Bone marrow (tissue), 2 donors: ENCODE measurements around the gene PDZD2.

Experiments used
- DNase-seq, 2 donors: peaks; one replicate each; lab custom pipeline; 2025; lab: John Stamatoyannopoulos, UW

The PDZD2 gene

DNA sequence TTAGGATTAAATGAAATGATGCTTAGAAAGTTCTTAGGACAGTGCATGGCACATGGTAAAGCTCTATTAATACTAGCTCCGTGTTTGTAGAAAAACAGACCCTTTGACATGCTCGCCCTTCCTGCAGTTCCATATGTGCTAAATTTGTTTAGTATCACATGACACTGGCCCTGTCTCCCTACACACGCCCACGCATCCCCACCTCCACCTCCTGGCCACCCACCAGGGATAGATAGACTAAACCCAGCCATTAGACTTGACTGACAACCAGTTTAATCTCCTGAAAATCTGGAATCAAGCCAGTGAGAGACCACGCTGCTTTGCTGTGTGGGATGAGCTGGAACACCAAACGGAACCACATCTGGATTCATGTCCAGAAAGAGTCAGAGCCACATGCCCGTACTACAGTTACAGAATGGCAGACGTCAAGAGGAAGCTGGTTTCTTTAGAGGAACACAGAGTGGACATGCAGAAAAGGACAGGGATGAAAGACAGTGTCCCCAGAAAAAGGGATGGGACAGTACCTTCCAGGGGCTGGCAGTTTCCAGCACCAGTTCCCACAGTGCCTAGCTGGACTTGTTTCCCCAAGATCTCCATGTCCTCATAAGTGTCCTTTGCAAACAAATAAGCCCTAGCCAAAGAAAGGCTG lies 186.1 kb downstream of the PDZD2 start:
- no peak for DNase-seq

GRCh38 chr5:31825518-31826068 lies 186.7 kb downstream of the PDZD2 start:
- DNase-seq: no peak

- no peak for DNase-seq
Measured at GRCh38 chr5:31827867-31828266, 188.9 kb downstream of the PDZD2 start.

GRCh38 chr5:31832966-31833365 lies 194.0 kb downstream of the PDZD2 start:
- no peak for DNase-seq

GRCh38 chr5:31833710-31834109 lies 194.8 kb downstream of the PDZD2 start:
- no peak for DNase-seq

GRCh38 chr5:31844622-31845345 lies 205.9 kb downstream of the PDZD2 start:
- no peak for DNase-seq

- DNase-seq: no peak
Measured at GRCh38 chr5:31845361-31845760, 206.4 kb downstream of the PDZD2 start.

DNA sequence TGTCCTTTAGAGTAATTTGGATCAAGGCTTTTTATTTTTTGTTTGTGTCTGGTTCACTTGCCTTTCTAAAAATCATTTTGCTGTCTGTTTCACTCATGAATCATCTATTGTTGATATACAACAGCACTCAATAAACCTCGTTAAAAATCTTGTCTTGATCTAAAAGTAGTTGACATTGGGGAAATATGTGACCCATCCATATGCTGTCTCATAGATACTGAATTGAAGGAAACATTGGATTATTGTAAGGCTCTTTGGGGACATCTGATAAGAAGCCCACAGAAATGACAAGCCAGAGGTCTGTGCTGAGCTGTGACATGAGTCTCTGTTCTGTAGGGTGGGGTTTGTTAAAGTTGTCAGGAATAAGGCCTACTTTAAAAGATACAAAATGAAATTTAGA lies 208.0 kb downstream of the PDZD2 start:
- no peak for DNase-seq

- DNase-seq: no peak
Measured at GRCh38 chr5:31847354-31847753, 208.4 kb downstream of the PDZD2 start.

- DNase-seq: no peak
Measured at GRCh38 chr5:31850981-31851689, 212.2 kb downstream of the PDZD2 start.

DNA sequence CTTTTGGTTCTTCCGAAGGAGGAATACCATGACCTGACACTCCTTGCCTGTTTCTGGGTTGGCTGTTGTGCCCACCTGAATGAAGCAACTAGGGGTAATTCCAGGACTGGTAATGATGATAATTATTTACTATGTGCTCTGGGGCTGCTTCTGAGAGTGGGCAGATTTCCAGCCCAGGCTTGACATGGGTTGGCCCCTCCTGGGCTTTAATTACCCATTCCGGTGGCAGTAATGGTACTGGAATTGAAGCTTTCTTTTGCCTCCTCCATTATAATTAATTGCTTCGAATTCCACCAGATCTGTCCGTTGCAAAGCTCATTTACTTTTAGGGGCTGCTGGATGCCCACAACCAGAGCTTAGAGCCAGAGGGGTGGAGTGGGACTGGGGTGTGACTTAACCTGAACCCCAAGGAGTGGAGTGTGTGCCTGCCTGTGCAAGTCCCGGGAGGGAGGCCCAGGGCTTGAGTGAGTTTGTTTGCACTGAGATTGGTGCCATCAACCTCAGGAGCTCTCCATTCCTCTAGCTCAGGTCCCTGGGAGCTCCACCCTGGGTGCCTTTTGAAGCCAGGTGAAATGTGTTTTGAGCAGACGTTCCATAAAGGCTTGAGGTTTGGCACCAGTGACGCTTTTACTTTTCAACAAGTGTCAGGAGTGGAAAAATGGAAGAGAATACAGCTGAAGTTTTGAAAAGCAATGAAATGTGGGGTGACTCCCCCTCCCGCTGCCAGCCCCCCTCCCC lies 214.6 kb downstream of the PDZD2 start:
- DNase-seq: no peak

DNA sequence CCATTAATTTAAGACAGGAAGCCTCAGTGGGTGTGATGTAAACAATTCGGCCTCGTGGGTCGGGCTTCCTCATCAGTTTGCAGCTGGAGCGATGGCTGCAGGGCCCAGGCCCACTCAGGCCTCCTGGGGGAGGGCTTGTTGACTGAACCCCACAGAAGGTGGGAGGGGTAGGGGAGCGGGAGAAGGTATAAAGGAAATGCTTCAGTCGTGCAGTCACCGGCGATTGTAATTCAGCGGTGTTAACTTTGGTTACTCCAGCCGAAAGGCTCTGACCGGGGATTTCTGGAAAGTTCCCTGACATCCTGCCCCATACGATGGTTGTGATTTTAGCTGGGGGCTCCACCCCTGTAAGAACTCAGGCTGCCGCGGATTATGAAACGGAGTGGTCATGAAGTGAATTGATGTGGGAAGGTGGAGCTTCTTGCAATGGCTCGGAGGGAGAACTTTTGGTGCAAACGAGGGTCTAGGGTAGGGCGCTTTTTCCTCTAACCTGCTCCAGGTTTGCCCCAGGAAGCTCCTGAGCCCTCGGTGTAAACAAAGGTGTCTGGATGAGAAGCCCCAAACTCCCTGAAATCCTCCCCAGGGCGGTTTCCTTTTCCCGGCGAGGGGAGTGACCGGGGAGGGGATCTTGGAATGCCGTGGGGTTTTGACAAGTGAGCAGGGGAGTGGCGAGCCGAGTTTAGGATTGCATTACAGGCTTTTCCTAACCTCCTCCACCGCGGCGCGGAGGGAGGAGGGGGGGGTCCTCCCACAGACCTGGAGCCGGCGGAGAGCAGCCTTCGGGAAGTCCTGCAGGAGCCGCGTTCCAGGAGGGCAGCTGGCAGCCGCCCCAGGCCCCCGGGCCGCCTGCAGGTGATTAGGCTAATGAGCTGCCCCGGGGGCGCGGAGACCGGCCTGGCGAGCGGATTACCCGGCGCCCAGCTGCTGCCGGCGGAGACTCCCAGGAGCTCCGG lies 215.5 kb downstream of the PDZD2 start:
- DNase-seq: no peak

- DNase-seq: no peak
Measured at GRCh38 chr5:31855134-31856040, 216.5 kb downstream of the PDZD2 start.

DNA sequence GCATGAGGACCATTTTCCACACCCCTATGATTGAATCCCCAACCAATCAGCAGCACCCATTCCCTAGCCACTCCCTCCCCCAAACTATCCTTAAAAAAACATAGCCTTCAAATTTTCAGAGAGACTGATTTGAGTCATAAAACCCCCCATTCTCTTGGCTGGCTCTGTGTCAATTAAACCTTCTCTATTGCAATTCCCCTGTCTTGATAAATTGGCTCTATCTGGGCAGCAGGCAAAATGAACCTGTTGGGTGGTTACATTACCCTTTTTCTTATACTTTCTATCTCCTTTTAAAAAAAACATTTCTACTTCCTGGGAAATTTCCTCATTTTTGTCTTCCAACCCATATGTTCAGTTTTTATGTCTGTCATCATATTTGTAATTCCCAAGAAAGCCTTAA lies 220.2 kb downstream of the PDZD2 start:
- DNase-seq: no peak

- DNase-seq: no peak
Measured at GRCh38 chr5:31860278-31860677, 221.3 kb downstream of the PDZD2 start.

DNA sequence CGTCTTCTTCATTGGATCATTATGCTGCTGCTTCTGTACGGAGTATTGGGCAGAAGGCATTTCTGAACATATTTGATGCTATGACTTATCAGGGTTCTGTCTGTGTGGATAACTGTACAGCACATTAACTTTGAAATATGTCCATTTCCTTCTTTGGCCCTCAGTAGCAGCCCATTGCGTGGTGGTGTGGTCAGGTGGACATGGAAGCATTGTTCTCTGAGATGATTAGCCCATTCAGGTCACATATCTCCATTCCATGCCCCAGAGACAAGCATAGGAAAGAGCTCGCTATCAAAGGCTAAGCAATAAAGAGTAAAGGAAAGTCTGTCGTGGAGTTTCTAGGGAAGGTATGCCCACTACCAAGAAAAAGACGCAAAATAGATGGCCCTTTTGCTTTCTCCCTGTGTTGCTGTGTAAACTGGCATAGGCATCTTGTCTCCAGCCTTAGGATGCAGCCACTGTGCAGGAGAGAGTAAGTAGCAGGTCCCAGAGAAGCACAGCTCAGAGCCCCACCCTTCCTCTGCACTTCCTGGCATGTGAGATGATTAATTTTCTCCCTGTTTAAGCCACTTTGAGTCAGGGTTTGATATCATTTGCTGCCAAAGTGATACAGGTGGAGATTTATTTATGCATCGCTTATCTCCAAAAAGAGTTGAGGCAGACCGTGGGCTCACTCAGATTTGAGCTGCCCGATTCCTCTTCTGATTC lies 221.9 kb downstream of the PDZD2 start:
- DNase-seq: no peak

- no peak for DNase-seq
Measured at GRCh38 chr5:31861601-31862000, 222.7 kb downstream of the PDZD2 start.

DNA sequence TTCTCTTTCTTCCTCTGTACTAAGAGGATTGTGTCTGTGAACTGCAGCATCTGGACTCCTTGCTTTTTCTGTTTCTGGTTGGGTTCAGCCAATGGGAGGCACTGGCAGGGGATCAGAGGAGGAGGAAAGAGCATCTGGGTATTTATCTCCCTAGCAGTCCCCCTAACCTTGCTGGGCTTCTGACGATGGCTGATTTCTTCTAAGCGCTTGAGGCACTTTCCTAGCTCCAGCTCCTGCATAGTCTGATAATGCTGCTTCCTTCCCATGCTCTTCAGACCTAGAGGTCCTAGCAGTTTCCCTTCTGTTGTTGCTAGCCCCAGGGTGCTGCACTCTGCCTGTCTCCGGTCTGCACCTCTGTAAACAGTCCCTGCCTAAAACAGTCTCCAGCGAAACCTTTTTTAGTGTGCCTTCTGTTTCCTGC lies 225.1 kb downstream of the PDZD2 start:
- DNase-seq: no peak

GRCh38 chr5:31866166-31866565 lies 227.2 kb downstream of the PDZD2 start:
- DNase-seq: no peak
